ENCODE results near the gene GLRX3. TPM values are rescaled to one million over a fixed set of nuclear protein-coding genes. Genes with fewer than 3 reads are reported as not detected.

Gene GLRX3
- polyA plus RNA-seq, 1 experiment = 126 TPM

DNA sequence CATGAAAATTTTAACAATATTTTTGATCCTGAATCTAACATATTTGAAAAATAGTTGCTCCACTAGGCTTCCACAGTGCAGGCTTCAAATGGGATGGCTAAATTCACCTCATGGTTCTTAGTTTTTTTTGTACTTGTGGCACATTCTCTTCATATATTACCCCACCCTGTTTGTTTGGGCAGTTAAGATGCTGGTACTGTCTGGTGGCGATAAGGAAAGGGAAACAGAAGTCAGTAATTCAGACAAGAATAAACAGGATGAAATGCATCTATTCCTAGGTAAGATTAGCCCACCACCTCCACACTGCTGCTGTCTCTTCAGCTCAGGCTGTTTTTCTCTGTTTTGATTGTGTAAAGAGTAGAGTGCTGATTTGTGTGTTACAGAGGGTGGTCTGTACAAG lies 44.2 kb downstream of the GLRX3 start:
- H3K27ac ChIP-seq (ENCODE audit: low read depth, low read length) = no peak overlapping the region
- H3K4me3 ChIP-seq (ENCODE audit: low read depth, low read length) = no peak overlapping the region
- H3K9me3 ChIP-seq (ENCODE audit: control insufficient read depth, insufficient read depth, low read length) = no peaks in the 10 kb centered on the region
- POLR2A ChIA-PET = no interaction called here
- TF ChIP-seq, protein P1, sequence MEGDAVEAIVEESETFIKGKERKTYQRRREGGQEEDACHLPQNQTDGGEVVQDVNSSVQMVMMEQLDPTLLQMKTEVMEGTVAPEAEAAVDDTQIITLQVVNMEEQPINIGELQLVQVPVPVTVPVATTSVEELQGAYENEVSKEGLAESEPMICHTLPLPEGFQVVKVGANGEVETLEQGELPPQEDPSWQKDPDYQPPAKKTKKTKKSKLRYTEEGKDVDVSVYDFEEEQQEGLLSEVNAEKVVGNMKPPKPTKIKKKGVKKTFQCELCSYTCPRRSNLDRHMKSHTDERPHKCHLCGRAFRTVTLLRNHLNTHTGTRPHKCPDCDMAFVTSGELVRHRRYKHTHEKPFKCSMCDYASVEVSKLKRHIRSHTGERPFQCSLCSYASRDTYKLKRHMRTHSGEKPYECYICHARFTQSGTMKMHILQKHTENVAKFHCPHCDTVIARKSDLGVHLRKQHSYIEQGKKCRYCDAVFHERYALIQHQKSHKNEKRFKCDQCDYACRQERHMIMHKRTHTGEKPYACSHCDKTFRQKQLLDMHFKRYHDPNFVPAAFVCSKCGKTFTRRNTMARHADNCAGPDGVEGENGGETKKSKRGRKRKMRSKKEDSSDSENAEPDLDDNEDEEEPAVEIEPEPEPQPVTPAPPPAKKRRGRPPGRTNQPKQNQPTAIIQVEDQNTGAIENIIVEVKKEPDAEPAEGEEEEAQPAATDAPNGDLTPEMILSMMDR (IDR thresholded peaks at IDR 0.05; ENCODE audit: low read depth, low read length) = no peak
- DNase-seq (ENCODE audit: low read depth, low spot score) = no peak
- H3K27me3 ChIP-seq (ENCODE audit: control insufficient read depth, insufficient read depth, low read length) = no peaks in the 10 kb centered on the region
- CTCF ChIA-PET = interaction anchor here (1.5 to 2.8 kb wide), 2 partner anchors 10 to 70 kb away, joined by 18 to 23 read pairs; partner anchors contain the start of gene C10orf143

DNA sequence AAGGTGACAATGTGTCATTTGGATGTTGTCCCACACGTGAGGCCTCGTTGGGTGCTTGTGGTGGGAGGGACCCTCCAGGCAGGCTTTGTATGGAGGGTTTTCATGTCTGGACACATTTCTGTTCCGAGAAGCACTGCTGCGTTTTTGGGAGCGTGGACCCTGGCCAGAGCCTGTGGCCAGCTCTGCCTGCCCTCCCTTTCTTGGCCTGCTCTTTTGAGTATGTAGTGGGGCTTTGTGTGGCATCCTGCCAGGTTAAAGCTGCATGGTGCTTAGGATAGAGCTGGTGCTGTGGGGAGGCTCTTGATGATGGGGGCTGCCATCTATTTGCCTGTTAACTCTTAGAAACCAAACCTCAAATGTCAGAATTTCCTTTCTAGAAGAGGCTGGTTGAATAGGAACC lies 45.7 kb downstream of the GLRX3 start:
- TF ChIP-seq, protein P1 (IDR thresholded peaks at IDR 0.05; ENCODE audit: low read depth, low read length) = no peak
- no peak overlapping the region for H3K4me3 ChIP-seq (ENCODE audit: low read depth, low read length)
- no peak for DNase-seq (ENCODE audit: low read depth, low spot score)
- H3K9me3 ChIP-seq (ENCODE audit: control insufficient read depth, insufficient read depth, low read length) = no peaks in the 10 kb centered on the region
- no peak overlapping the region for H3K27ac ChIP-seq (ENCODE audit: low read depth, low read length)
- no peaks in the 10 kb centered on the region for H3K27me3 ChIP-seq (ENCODE audit: control insufficient read depth, insufficient read depth, low read length)
- ChIA-PET CTCF (interaction anchor here (1.3 kb wide), 1 partner anchor 9 kb away, joined by 4 read pairs; no protein-coding TSS in a partner anchor), POLR2A (no interaction called here)

DNA sequence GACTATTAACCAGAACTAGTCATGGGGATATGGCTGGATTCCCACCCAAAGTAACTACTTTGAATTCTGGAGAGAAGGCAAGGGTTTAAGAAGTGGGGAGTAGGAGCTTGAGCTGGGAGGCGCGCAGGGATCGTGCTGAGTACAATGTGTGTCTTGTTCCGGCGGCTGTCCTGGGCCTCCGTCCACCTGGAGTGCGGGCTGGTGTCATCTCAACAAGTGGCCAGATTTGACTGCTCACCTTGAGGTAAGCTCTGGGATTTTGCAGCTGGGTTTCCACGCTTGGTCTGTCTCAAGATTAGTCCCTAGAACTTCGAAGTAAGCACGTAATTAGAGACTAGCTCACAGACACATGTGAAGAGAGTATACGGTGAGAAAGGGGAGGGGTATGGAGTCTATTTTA lies 49.4 kb downstream of the GLRX3 start:
- TF ChIP-seq, protein P1 (IDR thresholded peaks at IDR 0.05; ENCODE audit: low read depth, low read length) = no peak
- Histone ChIP-seq H3K4me3 (ENCODE audit: low read depth, low read length) (no peak overlapping the region), H3K9me3 (ENCODE audit: control insufficient read depth, insufficient read depth, low read length) (peaks cover 4% of the 10 kb centered on the region; the same call in 1 of the 2 replicates), H3K27me3 (ENCODE audit: control insufficient read depth, insufficient read depth, low read length) (no peaks in the 10 kb centered on the region), H3K27ac (ENCODE audit: low read depth, low read length) (no peak overlapping the region)
- CTCF ChIA-PET = interaction anchor here (1.5 to 2.7 kb wide), 2 partner anchors 58 to 1689 kb away, joined by 4 to 8 read pairs; no protein-coding TSS in a partner anchor
- POLR2A ChIA-PET = no interaction called here
- DNase-seq (ENCODE audit: low read depth, low spot score) = no peak

DNA sequence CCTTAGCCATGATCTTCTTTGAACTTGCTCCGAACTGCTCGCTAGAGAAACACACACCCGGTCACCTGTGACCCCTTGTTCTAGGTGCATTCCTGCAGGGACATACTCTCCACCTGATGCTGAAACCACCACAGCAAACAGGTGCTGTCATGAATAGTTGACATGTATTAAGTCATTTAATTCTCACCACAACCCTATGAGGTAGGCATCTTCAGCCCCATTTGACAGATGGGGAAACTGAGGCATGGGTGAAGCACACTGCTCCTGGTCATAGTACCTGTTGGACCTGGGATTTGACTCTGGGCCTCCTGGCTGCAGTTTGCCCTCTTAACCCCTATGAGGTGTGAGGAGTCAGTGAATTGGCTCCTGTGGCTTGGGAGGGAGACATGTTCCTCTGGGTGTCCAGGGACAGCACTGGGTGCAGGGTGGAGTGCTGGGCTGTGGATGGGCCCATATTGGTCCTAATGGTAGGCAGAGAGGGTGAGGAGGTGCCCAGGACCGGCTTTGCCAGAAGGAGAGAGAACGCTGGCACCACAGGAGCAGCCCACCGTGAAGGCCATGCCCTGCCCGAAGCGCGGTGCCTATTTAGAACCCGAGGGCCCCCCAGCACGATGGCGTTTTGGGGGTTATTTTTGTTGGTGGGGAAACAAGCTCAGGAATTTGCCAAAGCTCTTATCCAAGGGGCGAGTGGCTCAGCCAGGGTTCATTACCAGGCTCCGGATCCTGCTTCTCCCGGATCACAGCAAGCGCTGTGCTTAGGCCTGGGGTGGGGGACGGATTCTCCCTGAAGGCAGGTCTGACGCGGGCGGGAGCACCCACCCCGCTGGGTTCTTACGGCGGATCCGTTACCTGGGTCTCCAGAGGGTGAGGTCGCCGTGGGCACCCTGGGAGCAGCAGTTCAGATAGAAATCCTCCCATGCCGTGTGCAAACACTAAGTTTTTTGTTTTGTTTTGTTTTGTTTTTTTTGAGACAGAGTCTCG lies 52.3 kb downstream of the GLRX3 start:
- H3K9me3 ChIP-seq (ENCODE audit: control insufficient read depth, insufficient read depth, low read length) = peaks cover 4% of the 10 kb centered on the region; the same call in 1 of the 2 replicates
- no peak for DNase-seq (ENCODE audit: low read depth, low spot score)
- no peak overlapping the region for H3K27ac ChIP-seq (ENCODE audit: low read depth, low read length)
- ChIA-PET CTCF (interaction anchor here (1.1 to 4.6 kb wide), 2 partner anchors 15 to 1686 kb away, joined by 3 to 26 read pairs; no protein-coding TSS in a partner anchor), POLR2A (no interaction called here)
- TF ChIP-seq, protein P1 (IDR thresholded peaks at IDR 0.05; ENCODE audit: low read depth, low read length) = no peak
- H3K4me3 ChIP-seq (ENCODE audit: low read depth, low read length) = no peak overlapping the region
- H3K27me3 ChIP-seq (ENCODE audit: control insufficient read depth, insufficient read depth, low read length) = no peaks in the 10 kb centered on the region

DNA sequence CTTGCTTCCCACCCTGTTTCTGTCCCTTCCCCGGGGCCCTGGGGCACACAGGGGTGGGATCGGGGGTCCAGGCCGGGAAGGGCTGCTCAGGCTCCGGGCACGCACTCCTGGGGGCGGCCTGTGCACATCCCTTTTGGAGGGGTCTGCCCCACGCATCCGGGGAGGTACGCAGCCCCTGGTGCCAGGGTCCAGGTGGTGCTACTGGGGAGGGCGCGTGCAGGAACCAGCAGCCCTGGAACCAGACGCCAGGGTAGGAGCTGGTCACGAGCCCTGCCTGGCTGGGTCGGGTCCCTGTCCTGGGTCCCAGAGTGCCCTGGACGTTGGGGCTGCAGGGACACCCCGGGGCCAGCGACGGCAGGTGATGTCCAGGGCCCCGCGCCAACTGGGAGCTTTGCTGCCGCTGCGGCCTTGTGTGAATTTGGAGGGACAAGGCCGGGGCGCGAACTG lies 53.4 kb downstream of the GLRX3 start:
- TF ChIP-seq, protein P1 (IDR thresholded peaks at IDR 0.05; ENCODE audit: low read depth, low read length) = no peak
- H3K9me3 ChIP-seq (ENCODE audit: control insufficient read depth, insufficient read depth, low read length) = peaks cover 4% of the 10 kb centered on the region; the same call in 1 of the 2 replicates
- H3K4me3 ChIP-seq (ENCODE audit: low read depth, low read length) = no peak overlapping the region
- POLR2A ChIA-PET = no interaction called here
- H3K27me3 ChIP-seq (ENCODE audit: control insufficient read depth, insufficient read depth, low read length) = no peaks in the 10 kb centered on the region
- CTCF ChIA-PET = interaction anchor here (0.6 to 4.6 kb wide), 11 partner anchors 9 to 1850 kb away, joined by 3 to 26 read pairs (median 3); no protein-coding TSS in a partner anchor
- no peak overlapping the region for H3K27ac ChIP-seq (ENCODE audit: low read depth, low read length)
- DNase-seq (ENCODE audit: low read depth, low spot score) = no peak
